RWPE2 (cell line): Measurements from ENCODE around the gene PCDHA10.
A peak's percentile ranks its signal among the peaks of the same experiment; 100 is the strongest.

ENCODE experiments used
- ATAC-seq: fragments of 200-7000 bp; cut with Tn5 transposase; 3 replicates; pipeline ENCODE4 v1.9.1; 2021; ENCODE audit warnings: low read depth
- DNase-seq: peaks from one replicate; pipeline ENCODE4 v3.0.0-alpha.2; 2020; ENCODE audit warnings: low spot score
- H3K27ac ChIP-seq: fragments of 450-650 bp; 2 replicates; pipeline ENCODE4 v1.5.1; 2017; ENCODE audit warnings: mild to moderate bottlenecking; ENCODE audit not compliant: poor library complexity, severe bottlenecking
- H3K27me3 ChIP-seq: fragments of 250-450 bp; sonication (Bioruptor Pico); 2 replicates; pipeline ENCODE4 v1.5.1; 2021; ENCODE audit warnings: mild to moderate bottlenecking, moderate library complexity; ENCODE audit not compliant: insufficient read depth, poor library complexity, severe bottlenecking
- H3K36me3 ChIP-seq: fragments of 250-450 bp; sonication (Bioruptor Pico); 2 replicates; pipeline ENCODE4 v1.5.1; 2020; ENCODE audit warnings: low read depth, mild to moderate bottlenecking, moderate library complexity
- H3K4me1 ChIP-seq: fragments of 250-450 bp; sonication (Bioruptor Pico); 2 replicates; pipeline ENCODE4 v1.5.1; 2021; ENCODE audit warnings: mild to moderate bottlenecking, moderate library complexity; ENCODE audit not compliant: insufficient read depth, poor library complexity, severe bottlenecking
- H3K4me3 ChIP-seq: fragments of 250-450 bp; sonication (Bioruptor Pico); 2 replicates; pipeline ENCODE4 v1.5.1; 2021; ENCODE audit warnings: mild to moderate bottlenecking, moderate library complexity; ENCODE audit not compliant: severe bottlenecking
- H3K9me3 ChIP-seq: fragments of 250-450 bp; sonication (Bioruptor Pico); 2 replicates; pipeline ENCODE4 v1.5.1; 2021; ENCODE audit warnings: mild to moderate bottlenecking, moderate library complexity; ENCODE audit not compliant: severe bottlenecking
- CTCF ChIP-seq: fragments of 450-650 bp; IDR thresholded peaks from one replicate; pipeline ENCODE4 v1.5.1; 2017; ENCODE audit warnings: mild to moderate bottlenecking, moderate library complexity; ENCODE audit not compliant: poor library complexity, severe bottlenecking

Gene PCDHA10

DNA sequence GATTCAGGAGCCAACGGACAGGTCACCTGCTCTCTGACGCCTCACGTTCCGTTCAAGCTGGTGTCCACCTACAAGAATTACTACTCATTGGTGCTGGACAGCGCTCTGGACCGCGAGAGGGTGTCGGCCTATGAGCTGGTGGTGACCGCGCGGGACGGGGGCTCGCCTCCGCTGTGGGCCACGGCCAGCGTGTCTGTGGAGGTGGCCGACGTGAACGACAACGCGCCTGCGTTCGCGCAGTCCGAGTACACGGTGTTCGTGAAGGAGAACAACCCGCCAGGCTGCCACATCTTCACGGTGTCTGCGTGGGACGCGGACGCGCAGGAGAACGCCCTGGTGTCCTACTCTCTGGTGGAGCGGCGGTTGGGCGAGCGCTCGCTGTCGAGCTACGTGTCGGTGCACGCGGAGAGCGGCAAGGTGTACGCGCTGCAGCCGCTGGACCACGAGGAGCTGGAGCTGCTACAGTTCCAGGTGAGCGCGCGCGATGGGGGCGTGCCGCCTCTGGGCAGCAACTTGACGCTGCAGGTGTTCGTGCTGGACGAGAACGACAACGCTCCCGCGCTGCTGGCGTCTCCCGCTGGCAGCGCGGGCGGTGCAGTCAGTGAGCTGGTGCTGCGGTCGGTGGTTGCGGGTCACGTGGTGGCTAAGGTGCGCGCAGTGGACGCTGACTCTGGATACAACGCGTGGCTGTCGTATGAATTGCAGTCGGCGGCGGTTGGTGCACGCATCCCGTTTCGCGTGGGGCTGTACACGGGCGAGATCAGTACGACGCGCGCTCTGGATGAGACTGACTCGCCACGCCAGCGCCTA, 1.7 kb downstream of the PCDHA10 start:
- no peak for TF ChIP-seq CTCF
- no peaks in the 10 kb centered on the region for H3K4me1 ChIP-seq
- DNase-seq (no peak), ATAC-seq (no peak)
- peaks cover 31% of the 10 kb centered on the region for H3K27me3 ChIP-seq
- no peak overlapping the region for H3K27ac ChIP-seq
- H3K36me3 ChIP-seq, result no peaks in the 10 kb centered on the region
- no peak overlapping the region for H3K4me3 ChIP-seq
- peaks cover 7% of the 10 kb centered on the region for H3K9me3 ChIP-seq

DNA sequence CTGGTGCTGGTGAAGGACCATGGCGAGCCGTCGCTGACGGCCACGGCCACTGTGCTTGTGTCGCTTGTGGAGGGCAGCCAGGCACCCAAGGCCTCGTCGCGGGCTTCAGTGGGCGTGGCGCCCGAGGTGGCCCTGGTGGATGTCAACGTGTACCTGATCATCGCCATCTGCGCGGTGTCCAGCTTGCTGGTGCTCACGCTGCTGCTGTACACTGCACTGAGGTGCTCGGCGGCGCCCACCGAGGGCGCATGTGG, 2.2 kb downstream of the PCDHA10 start:
- no peak for DNase-seq
- Histone ChIP-seq H3K36me3 (no peaks in the 10 kb centered on the region), H3K9me3 (peaks cover 12% of the 10 kb centered on the region), H3K27me3 (peaks cover 36% of the 10 kb centered on the region), H3K4me1 (no peaks in the 10 kb centered on the region), H3K4me3 (no peak overlapping the region), H3K27ac (no peak overlapping the region)
- no peak for ATAC-seq
- no peak for TF ChIP-seq CTCF

GRCh38 chr5:140862441-140863295, 7.0 kb downstream of the PCDHA10 start:
- no peak for ATAC-seq
- TF ChIP-seq CTCF, result no peak
- H3K4me3 ChIP-seq, result no peak overlapping the region
- H3K4me1 ChIP-seq, result no peaks in the 10 kb centered on the region
- H3K36me3 ChIP-seq, result no peaks in the 10 kb centered on the region
- H3K27me3 ChIP-seq, result peaks cover 82% of the 10 kb centered on the region
- H3K9me3 ChIP-seq, result peaks cover 13% of the 10 kb centered on the region
- DNase-seq, result no peak
- H3K27ac ChIP-seq, result no peak overlapping the region

DNA sequence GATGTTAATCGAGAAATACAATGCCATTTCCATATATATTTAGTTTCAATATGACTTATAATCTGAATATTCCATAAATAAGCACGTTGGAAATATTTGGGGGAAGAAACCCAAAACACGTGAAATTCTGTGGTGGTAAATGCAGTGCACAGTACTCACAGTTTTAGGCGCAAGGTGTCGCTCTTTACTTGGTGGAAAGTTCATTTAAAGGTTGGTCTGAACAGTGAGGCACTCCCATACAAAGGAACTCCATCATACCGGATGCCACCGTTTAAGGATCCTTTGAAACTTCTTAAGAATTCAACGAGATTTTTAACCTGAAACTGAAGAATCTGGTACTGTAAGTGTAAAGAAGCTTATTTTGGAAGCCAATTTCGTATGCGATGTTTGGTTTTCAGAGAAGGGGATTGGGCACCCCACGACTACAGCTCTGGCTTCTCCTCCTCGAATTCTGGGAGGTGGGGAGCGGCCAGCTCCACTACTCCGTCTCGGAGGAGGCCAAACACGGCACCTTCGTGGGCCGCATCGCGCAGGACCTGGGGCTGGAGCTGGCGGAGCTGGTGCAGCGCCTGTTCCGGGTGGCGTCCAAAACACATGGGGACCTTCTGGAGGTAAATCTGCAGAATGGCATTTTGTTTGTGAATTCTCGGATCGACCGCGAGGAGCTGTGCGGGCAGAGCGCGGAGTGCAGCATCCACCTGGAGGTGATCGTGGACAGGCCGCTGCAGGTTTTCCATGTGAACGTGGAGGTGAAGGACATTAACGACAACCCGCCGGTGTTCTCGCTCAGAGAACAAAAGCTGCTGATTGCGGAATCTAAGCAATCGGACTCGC, 13.2 kb downstream of the PCDHA10 start, which contains the start of gene PCDHA11:
Gene PCDHA11 (plus strand): TSS at position 237 of the 834 bp plus-strand sequence. CDS start 147 bp downstream, at position 384.
- no peak for DNase-seq
- peak; percentile 84 for TF ChIP-seq CTCF
- no peak within 1 kb of the TSS for H3K27ac ChIP-seq

More for the DNA sequence above, 13.2 kb downstream of the PCDHA10 start, which contains the start of gene PCDHA11:
- no peaks in the 10 kb centered on the region for H3K4me1 ChIP-seq
- H3K27me3 ChIP-seq, result peaks cover 75% of the 10 kb centered on the region
- no peaks in the 10 kb centered on the region for H3K36me3 ChIP-seq
- H3K4me3 ChIP-seq, result peak within 1 kb of the TSS; percentile 23
- ATAC-seq, result peak; percentile 97
- no peaks in the 10 kb centered on the region for H3K9me3 ChIP-seq
